Activated CD4-positive, alpha-beta T cell treated with anti-CD3 and anti-CD28 coated beads, Interleukin-2, amount 10 ng/mL, durations not matched to agents 7 days and 5 days (primary cell): ENCODE data around the gene KAT8. TPM values are rescaled to one million over a fixed set of nuclear protein-coding genes. Genes with fewer than 3 reads are reported as not detected.
"Not testable (repeated sequence)": the region's sequence is repeated elsewhere in the genome, so short reads cannot be mapped to it uniquely, and the experiment has no call there.

Experiments used
- CTCF ChIA-PET: fragments of 350-600 bp; sonication (Branson Sonifier 250); formaldehyde crosslinking; loops from one replicate; lab custom pipeline; 2021; ENCODE audit warnings: antibody characterized with exemption; lab: Charles Lee
- POLR2A ChIA-PET: fragments of 350-600 bp; sonication (Branson Sonifier 250); formaldehyde crosslinking; loops from one replicate; lab custom pipeline; 2021; ENCODE audit warnings: antibody characterized with exemption; lab: Charles Lee
- DNase-seq: peaks from one replicate; pipeline ENCODE4 v3.0.0-alpha.2; 2020
- H3K27ac Mint-ChIP-seq: one replicate; pipeline ENCODE4 v1.8.0; 2021; ENCODE audit warnings: mild to moderate bottlenecking, moderate library complexity, mixed read lengths
- H3K27me3 Mint-ChIP-seq: one replicate; pipeline ENCODE4 v1.8.0; 2021; ENCODE audit warnings: mixed read lengths
- H3K36me3 Mint-ChIP-seq: one replicate; pipeline ENCODE4 v1.8.0; 2021; ENCODE audit warnings: low read depth, mixed read lengths
- H3K4me1 Mint-ChIP-seq: one replicate; pipeline ENCODE4 v1.8.0; 2021; ENCODE audit warnings: mixed read lengths
- H3K4me3 Mint-ChIP-seq: one replicate; pipeline ENCODE4 v1.8.0; 2021; ENCODE audit warnings: mild to moderate bottlenecking, moderate library complexity, mixed read lengths
- H3K9me3 Mint-ChIP-seq: one replicate; pipeline ENCODE4 v1.8.0; 2021; ENCODE audit warnings: mixed read lengths
- total RNA-seq, 2 experiments: library from RNA; stranded (reverse); gene quantifications; one replicate each; pipeline ENCODE4 v1.2.3, GENCODE V29; 2021

The KAT8 gene
- total RNA-seq, 2 experiments from 2014 or later, result 63.4 to 67.7 TPM

DNA sequence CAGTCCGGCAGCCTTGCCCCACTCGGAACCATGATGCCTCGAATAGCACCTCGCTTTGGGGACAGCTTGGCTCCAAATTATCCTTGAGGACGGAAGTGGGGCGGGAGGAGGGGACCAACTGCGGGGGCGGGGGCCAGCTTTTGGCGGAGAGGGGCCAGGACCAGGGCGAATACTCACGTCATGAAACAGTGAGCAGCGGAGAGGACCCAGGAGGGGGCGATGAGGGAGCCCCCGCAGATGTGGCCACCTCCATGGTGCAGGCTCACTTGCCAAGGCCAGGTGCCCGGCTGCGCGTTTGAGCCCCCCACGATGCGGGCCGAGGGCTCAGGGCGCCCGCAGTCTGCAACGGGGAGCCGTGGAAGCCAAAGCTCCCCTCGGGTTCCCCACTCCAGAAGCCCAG, 31.4 kb downstream of the KAT8 start:
- POLR2A ChIA-PET, result no interaction called here
- H3K27ac Mint-ChIP-seq, result no peak overlapping the region

DNA sequence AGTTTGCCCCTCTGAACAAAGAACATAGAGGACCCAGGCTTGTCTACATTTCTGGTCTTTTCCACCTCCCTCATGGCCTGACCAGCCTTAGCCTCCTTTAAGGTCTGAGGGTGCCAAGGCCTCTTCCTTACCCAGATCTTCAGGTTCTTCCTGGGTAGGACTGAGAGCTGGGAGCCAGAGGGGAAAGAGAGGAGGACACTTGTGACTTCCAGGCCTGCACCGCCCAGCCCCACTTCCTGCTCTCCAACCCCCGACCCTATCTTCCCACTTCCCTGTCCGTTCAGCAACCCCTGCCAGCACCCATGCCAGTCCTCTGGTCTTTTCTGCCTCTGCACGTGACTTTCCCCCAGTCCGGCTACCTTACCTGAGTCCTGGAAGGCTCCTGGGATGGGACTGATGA, 31.9 kb downstream of the KAT8 start:
- Mint-ChIP-seq H3K4me1 (peaks cover 15% of the 10 kb centered on the region), H3K27me3 (peaks cover 10% of the 10 kb centered on the region), H3K9me3 (no peaks in the 10 kb centered on the region), H3K27ac (peak overlapping the region; percentile 22), H3K4me3 (no peak overlapping the region), H3K36me3 (no peaks in the 10 kb centered on the region)
- ChIA-PET POLR2A (no interaction called here), CTCF (no interaction called here)
- no peak for DNase-seq

More for the DNA sequence above, 31.4 kb downstream of the KAT8 start:
- Mint-ChIP-seq H3K36me3 (no peaks in the 10 kb centered on the region), H3K4me3 (no peak overlapping the region), H3K27me3 (peaks cover 9% of the 10 kb centered on the region), H3K9me3 (no peaks in the 10 kb centered on the region), H3K4me1 (peaks cover 16% of the 10 kb centered on the region)
- no peak for DNase-seq
- CTCF ChIA-PET, result no interaction called here

DNA sequence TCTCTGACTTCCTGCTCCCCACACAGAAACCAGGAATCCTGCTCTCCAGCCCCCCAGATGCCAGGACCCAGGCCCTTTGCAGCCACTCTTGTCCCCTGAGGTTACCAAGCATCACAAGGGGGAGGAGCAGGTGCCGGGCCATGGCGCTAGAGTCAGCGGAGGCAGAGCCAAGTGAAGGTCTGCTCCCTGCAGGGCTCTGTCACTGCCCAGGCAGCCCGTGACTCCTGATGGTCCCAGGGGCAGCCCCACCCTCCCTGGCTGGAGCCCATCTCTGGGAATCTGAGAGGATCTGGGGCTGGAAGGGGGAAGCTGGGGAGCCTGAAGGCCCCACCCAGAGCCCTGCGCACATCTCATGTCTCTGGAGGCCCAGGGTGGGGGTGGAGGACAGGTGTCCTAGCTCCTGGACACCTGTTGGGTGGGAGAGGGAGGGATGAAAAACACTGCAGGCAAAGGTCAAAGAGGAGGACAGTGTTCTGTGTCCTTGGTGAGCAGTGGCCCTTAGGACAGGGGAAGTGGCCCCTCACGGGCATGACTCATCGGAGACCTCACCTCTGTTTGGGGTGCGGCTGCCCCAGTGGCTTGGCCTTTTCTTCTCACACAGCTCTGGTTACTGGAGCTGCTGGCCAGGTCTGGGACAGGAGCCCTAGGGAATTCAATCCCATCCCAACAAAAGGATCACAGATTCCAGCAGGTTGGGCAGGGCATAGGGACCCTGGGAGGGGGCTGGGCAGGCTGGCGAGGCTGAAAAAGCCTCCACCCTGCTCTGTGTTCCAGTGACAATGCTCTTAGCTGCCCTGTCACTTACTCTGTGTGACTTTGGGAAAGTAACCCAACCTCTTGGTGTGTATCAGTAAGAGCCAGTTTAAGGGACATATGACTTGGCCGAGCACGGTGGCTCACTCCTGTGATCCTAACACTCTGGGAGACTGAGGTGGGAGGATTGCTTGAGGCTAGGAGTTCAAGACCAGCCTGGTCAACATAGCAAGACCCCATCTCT, 32.7 kb downstream of the KAT8 start, which contains the start of gene PRSS36:
TSS of gene PRSS36 (minus strand) at position 173 of the 997 bp plus-strand sequence. CDS start at position 142, 31 bp downstream.
- Mint-ChIP-seq H3K4me1 (peaks cover 15% of the 10 kb centered on the region), H3K9me3 (no peaks in the 10 kb centered on the region), H3K4me3 (no peak within 1 kb of the TSS), H3K27me3 (peaks cover 12% of the 10 kb centered on the region), H3K36me3 (no peaks in the 10 kb centered on the region), H3K27ac (peak within 1 kb of the TSS; percentile 22)
- ChIA-PET POLR2A (no interaction called here), CTCF (interaction anchor here (0.6 to 3.0 kb wide), 2 partner anchors 8 to 27 kb away, joined by 3 to 16 read pairs; no protein-coding TSS in a partner anchor)
- no peak for DNase-seq

DNA sequence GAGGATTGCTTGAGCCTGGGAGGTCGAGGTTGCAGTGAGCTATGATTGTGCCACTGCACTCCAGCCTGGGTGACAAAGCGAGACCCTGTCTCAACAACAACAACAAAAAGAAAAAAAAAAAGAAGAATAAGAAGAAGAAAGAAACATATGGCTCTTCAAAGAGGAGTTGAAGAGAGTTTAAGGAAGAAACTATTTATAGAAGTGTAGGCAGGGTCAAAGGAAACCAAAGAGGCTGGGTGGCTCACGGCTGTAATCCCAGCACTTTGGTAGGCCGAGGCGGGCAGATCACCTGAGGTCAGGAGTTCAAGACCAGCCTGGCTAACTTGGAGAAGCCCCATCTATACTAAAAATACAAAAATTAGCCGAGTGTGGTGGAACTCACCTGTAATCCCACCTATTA, 33.5 kb downstream of the KAT8 start:
- H3K9me3 Mint-ChIP-seq, H3K4me1 Mint-ChIP-seq, H3K4me3 Mint-ChIP-seq, DNase-seq, H3K36me3 Mint-ChIP-seq, POLR2A ChIA-PET, H3K27ac Mint-ChIP-seq: not testable (repeated sequence)
- CTCF ChIA-PET, result interaction anchor here (0.6 to 3.0 kb wide), 3 partner anchors 9 to 34 kb away, joined by 3 to 16 read pairs (median 3); partner anchors contain the start of gene KAT8
- H3K27me3 Mint-ChIP-seq, result peaks cover 12% of the 10 kb centered on the region

DNA sequence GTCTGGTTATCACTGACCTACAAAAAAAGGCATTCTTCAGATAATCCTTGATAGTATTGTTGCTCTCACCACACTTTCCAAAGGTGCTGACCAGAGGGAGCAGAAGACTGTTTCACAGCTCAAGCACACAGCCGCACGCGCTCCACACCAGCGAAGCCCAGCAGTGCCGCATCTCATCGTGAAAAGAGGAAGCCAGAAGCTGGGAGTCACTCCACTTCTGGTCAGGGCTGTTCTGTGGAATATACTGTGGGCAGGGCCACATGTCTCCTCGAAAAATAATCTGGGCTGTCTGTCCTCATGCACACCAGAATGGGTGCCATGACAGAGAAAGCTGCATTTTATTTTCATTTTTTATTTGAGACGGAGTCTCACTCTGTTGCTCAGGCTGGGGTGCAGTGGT, 39.7 kb downstream of the KAT8 start:
- Mint-ChIP-seq H3K9me3 (no peaks in the 10 kb centered on the region), H3K4me1 (peaks cover 12% of the 10 kb centered on the region), H3K27ac (no peak overlapping the region), H3K36me3 (no peaks in the 10 kb centered on the region), H3K4me3 (peak overlapping the region; percentile 11), H3K27me3 (peaks cover 11% of the 10 kb centered on the region)
- DNase-seq, result no peak
- ChIA-PET POLR2A (interaction anchor here (1.0 kb wide), 1 partner anchor 26 kb away, joined by 3 read pairs; no protein-coding TSS in a partner anchor), CTCF (interaction anchor here (0.9 to 3.6 kb wide), 5 partner anchors 11 to 284 kb away, joined by 3 to 33 read pairs (median 3); partner anchors contain the start of gene KAT8)

- Mint-ChIP-seq H3K4me1 (no peaks in the 10 kb centered on the region), H3K27me3 (peaks cover 2% of the 10 kb centered on the region), H3K27ac (no peak overlapping the region), H3K36me3 (no peaks in the 10 kb centered on the region), H3K4me3 (no peak overlapping the region), H3K9me3 (no peaks in the 10 kb centered on the region)
- no peak for DNase-seq
- POLR2A ChIA-PET, result no interaction called here
- CTCF ChIA-PET, result interaction anchor here (0.6 to 1.6 kb wide), 3 partner anchors 25 to 232 kb away, joined by 3 to 5 read pairs (median 4); no protein-coding TSS in a partner anchor
Measured at GRCh38 chr16:31167315-31167714, 49.9 kb downstream of the KAT8 start.

DNA sequence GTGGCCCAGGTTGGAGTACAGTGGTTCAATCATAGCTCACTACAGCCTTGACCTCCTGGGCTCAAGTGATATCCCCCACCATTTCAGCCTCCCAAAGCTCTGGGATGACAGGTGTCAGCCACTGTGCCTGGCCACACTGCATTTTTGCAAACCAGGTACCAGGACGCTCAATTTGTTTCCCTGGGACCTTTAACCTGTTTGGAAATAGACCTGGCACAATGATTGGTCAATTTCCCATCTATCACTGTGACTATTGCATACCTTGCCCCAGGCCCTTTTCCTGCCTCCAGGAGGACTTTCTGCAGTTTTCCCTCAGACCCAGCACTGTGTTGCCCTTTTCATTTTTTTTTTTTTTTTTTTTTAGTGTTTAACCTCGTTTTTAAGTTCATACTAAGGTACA, 51.4 kb downstream of the KAT8 start:
- no peak overlapping the region for H3K4me3 Mint-ChIP-seq
- ChIA-PET CTCF (interaction anchor here (1.6 kb wide), 1 partner anchor 26 kb away, joined by 5 read pairs; no protein-coding TSS in a partner anchor), POLR2A (no interaction called here)
- DNase-seq, result no peak
- H3K36me3 Mint-ChIP-seq, result no peaks in the 10 kb centered on the region
- no peak overlapping the region for H3K27ac Mint-ChIP-seq
- H3K27me3 Mint-ChIP-seq, result peaks cover 2% of the 10 kb centered on the region
- H3K9me3 Mint-ChIP-seq, result no peaks in the 10 kb centered on the region
- H3K4me1 Mint-ChIP-seq, result no peaks in the 10 kb centered on the region

DNA sequence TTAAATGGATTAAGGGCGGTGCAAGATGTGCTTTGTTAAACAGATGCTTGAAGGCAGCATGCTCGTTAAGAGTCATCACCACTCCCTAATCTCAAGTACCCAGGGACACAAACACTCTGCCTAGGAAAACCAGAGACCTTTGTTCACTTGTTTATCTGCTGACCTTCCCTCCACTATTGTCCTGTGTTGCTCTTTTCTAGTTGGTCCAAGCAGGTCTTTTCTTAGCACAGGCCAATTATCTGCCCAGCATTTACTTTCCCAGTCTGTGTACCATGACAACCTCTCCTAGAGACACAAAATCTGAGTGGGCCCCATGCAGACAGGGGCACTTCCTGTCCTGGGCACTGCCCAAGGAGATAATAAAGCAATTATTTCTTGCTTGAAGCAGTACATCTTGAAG, 52.6 kb downstream of the KAT8 start:
- H3K36me3 Mint-ChIP-seq, DNase-seq, H3K4me1 Mint-ChIP-seq, H3K4me3 Mint-ChIP-seq, H3K27ac Mint-ChIP-seq, POLR2A ChIA-PET, CTCF ChIA-PET, H3K27me3 Mint-ChIP-seq, H3K9me3 Mint-ChIP-seq: not testable (repeated sequence)

GRCh38 chr16:31177136-31177535, 59.7 kb downstream of the KAT8 start:
- H3K27ac Mint-ChIP-seq, result peak overlapping the region; percentile 99
- no peaks in the 10 kb centered on the region for H3K9me3 Mint-ChIP-seq
- peaks cover 25% of the 10 kb centered on the region for H3K4me1 Mint-ChIP-seq
- POLR2A ChIA-PET, result no interaction called here
- DNase-seq, result peak; percentile 74
- peak overlapping the region; percentile 63 for H3K4me3 Mint-ChIP-seq
- H3K36me3 Mint-ChIP-seq, result peaks cover 16% of the 10 kb centered on the region
- no peaks in the 10 kb centered on the region for H3K27me3 Mint-ChIP-seq
- CTCF ChIA-PET, result interaction anchor here (0.5 to 2.6 kb wide), 5 partner anchors 26 to 700 kb away, joined by 3 to 20 read pairs (median 3); partner anchors contain the start of gene KAT8

DNA sequence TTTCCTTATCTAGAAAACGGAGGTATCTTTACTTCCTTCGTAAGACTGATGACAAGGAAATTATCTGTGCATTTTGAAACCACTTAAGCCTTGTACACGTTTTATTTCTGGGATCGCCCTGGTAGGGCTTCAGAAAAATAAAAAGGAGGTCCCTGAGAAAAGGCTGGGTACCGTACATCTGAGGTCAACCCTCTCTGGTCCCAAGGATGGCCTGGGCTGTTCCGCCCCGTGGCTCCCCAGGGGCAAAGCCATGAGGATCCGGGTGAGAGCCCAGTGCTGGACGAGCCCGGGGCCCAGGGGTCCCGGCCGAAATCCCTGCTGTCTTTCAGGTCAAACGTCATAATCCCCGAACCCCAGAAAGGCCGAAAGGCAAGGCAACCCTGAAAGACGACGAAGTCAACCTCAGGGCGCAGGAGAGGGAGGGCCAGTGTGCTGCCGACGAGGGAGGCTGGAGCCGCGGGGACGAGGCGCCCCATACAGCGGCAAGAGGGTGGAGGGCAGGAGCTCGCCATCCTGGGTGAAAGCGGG, 61.8 kb downstream of the KAT8 start:
- Mint-ChIP-seq H3K4me1 (peaks cover 47% of the 10 kb centered on the region), H3K27me3 (no peaks in the 10 kb centered on the region), H3K4me3 (peak overlapping the region; percentile 89), H3K9me3 (no peaks in the 10 kb centered on the region), H3K36me3 (peaks cover 36% of the 10 kb centered on the region), H3K27ac (peak overlapping the region; percentile 99)
- ChIA-PET CTCF (interaction anchor here (1.1 to 2.0 kb wide), 4 partner anchors 11 to 263 kb away, joined by 3 to 9 read pairs (median 7); partner anchors contain the start of gene ZNF843), POLR2A (interaction anchor here (0.5 to 2.0 kb wide), 4 partner anchors 37 to 529 kb away, joined by 3 to 9 read pairs (median 4); partner anchors contain the start of gene KAT8)
- DNase-seq, result no peak

DNA sequence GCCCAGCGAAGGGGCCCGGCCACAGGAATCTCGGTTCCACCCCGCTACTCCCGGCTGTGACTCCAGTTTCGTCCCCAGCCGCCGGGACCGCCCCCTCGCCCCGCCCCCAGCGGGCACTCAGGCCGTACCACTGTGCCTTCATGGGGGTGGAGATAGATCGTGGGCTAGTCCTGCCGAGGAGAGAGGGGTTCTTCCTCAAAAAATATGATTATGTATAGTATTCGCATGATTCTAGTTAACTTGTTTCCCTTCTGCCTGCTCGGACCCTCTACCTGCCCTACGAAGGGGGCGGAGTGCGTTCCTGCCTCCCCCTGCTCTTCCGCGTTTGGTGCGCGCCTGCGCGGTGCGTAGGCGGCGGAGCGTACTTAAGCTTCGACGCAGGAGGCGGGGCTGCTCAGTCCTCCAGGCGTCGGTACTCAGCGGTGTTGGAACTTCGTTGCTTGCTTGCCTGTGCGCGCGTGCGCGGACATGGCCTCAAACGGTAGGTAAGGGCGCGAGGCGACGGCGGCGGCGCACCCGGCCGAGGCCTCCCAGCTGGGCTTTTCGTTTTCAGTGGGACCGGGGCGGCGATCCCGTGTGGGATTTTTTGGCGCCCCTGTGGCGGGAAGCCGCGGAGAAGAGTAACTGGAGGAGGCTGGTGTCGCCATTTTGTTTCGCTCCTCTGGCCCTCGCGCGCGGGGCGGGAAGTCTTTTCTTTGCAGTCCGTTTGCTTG, 62.4 kb downstream of the KAT8 start, which contains the start of gene FUS:
TSS of gene FUS (plus strand) at position 393 of the 713 bp plus-strand sequence. CDS start at position 469, 76 bp downstream.
- H3K4me1 Mint-ChIP-seq, result peaks cover 51% of the 10 kb centered on the region

More for the DNA sequence above, 62.4 kb downstream of the KAT8 start, which contains the start of gene FUS:
- H3K9me3 Mint-ChIP-seq, result no peaks in the 10 kb centered on the region
- CTCF ChIA-PET, result interaction anchor here (0.5 to 2.0 kb wide), 7 partner anchors 11 to 689 kb away, joined by 3 to 9 read pairs (median 4); partner anchors contain the start of gene ZNF843
- H3K4me3 Mint-ChIP-seq, result peak within 1 kb of the TSS; percentile 89
- POLR2A ChIA-PET, result interaction anchor here (0.6 to 2.0 kb wide), 9 partner anchors 9 to 312 kb away, joined by 3 to 9 read pairs (median 5); partner anchors contain the start of genes KAT8, PYCARD and SETD1A
- peaks cover 42% of the 10 kb centered on the region for H3K36me3 Mint-ChIP-seq
- DNase-seq, result peak; percentile 90
- peak within 1 kb of the TSS; percentile 99 for H3K27ac Mint-ChIP-seq
- H3K27me3 Mint-ChIP-seq, result no peaks in the 10 kb centered on the region
